ENCODE measurements around the gene CNGA2. TPM values are rescaled to one million over a fixed set of nuclear protein-coding genes. Genes with fewer than 3 reads are reported as not detected.

The CNGA2 gene
- total and polyA plus RNA-seq, 10 of the 15 experiments (the other 5 are each of a cell fraction or from before 2014, with no cell fraction given): not detected

DNA sequence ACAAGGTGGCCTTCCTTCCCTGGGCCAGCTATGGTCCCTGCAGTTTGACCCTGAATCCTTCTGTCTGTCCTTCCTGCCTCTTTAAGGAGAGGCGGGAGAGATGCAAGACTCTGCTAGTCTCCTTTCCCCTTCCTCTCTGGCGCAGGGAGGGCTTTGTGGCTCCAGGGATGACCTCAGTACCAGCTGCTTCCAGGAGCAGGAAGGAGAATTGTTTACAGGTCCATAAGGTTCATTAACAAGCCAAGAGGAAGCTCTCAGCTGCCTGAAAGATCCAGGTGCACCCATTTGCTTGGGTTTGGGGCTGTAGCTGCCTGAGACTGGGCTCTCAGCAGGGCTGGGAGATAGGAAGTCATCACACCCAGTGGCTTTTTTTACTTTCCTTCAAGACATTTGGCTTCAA is 22.8 kb upstream of the CNGA2 start (continued):
- no peak for TF ChIP-seq HDGF (IDR thresholded peaks at IDR 0.05)
- TF ChIP-seq, protein P1, sequence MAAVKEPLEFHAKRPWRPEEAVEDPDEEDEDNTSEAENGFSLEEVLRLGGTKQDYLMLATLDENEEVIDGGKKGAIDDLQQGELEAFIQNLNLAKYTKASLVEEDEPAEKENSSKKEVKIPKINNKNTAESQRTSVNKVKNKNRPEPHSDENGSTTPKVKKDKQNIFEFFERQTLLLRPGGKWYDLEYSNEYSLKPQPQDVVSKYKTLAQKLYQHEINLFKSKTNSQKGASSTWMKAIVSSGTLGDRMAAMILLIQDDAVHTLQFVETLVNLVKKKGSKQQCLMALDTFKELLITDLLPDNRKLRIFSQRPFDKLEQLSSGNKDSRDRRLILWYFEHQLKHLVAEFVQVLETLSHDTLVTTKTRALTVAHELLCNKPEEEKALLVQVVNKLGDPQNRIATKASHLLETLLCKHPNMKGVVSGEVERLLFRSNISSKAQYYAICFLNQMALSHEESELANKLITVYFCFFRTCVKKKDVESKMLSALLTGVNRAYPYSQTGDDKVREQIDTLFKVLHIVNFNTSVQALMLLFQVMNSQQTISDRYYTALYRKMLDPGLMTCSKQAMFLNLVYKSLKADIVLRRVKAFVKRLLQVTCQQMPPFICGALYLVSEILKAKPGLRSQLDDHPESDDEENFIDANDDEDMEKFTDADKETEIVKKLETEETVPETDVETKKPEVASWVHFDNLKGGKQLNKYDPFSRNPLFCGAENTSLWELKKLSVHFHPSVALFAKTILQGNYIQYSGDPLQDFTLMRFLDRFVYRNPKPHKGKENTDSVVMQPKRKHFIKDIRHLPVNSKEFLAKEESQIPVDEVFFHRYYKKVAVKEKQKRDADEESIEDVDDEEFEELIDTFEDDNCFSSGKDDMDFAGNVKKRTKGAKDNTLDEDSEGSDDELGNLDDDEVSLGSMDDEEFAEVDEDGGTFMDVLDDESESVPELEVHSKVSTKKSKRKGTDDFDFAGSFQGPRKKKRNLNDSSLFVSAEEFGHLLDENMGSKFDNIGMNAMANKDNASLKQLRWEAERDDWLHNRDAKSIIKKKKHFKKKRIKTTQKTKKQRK (IDR thresholded peaks at IDR 0.05; ENCODE audit: low read depth, low read length): no peak

DNA sequence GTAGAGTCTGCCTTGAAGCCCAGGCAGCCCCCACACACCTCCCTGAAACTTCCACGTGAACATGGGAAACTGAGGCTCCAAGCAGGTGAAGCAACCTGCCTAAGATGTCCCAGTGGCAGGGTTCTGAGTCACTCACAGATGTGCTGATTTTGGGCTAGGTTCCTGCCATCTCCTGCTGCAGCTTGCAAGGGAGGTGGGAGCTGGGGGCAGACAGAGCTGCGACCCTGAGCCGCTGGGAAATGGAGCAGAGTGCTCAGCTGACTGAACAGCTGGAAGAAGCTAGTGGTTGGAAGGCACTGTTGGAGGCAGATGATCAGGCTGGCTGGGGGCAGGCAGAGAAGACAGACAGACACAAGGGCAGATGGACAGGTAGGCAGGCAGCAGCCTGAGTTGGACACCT is 22.3 kb upstream of the CNGA2 start:
- ChIA-PET SMC1A (ENCODE audit: uncharacterized antibody, unreplicated experiment) (interaction anchor here (1.4 kb wide), 1 partner anchor 21 kb away, joined by 3 read pairs; no protein-coding TSS in a partner anchor), RAD21 (ENCODE audit: unreplicated experiment) (interaction anchor here (1.7 kb wide), 1 partner anchor 920 kb away, joined by 3 read pairs; no protein-coding TSS in a partner anchor), CTCF (interaction anchor here (1.8 kb wide), 1 partner anchor 920 kb away, joined by 5 read pairs; no protein-coding TSS in a partner anchor), POLR2A (no interaction called here)
- Histone ChIP-seq H3K4me2 (ENCODE audit: control insufficient read depth, insufficient read depth) (no peak overlapping the region), H3K27me3 (replicated peaks in 1 of 2; ENCODE audit: control insufficient read depth in 2 of 2, insufficient read depth in 2 of 2, low read length in 1 of 2) (no peaks in the 10 kb centered on the region), H3K9ac (ENCODE audit: control insufficient read depth, insufficient read depth, low read length) (no peak overlapping the region), H4K20me1 (ENCODE audit: control insufficient read depth, insufficient read depth) (no peaks in the 10 kb centered on the region), H3K4me1 (ENCODE audit: control insufficient read depth, insufficient read depth, low read length) (no peaks in the 10 kb centered on the region), H3K36me3 (ENCODE audit: control insufficient read depth in 2 of 2, insufficient read depth in 2 of 2, low read length in 1 of 2) (no peaks in the 10 kb centered on the region), H3K79me2 (ENCODE audit: control insufficient read depth, insufficient read depth, low read length) (no peaks in the 10 kb centered on the region), H3K27ac (ENCODE audit: control insufficient read depth, insufficient read depth) (no peak overlapping the region), H3K4me3 (no peak overlapping the region), H2AFZ (ENCODE audit: control insufficient read depth, low read depth, low read length) (no peak overlapping the region), H3K9me3 (replicated peaks; ENCODE audit: control insufficient read depth, insufficient read depth, low read length) (no peaks in the 10 kb centered on the region)
- FAIRE-seq: no peak
- no peak for ATAC-seq
- no peak for TF ChIP-seq YBX1 (IDR thresholded peaks at IDR 0.05)
- no peak for TF ChIP-seq NBN (IDR thresholded peaks at IDR 0.05)
- no peak for TF ChIP-seq IRF4 (IDR thresholded peaks at IDR 0.05; ENCODE audit: low read depth, low read length)
- TF ChIP-seq FOXK2 (IDR thresholded peaks at IDR 0.05): no peak
- no peak for TF ChIP-seq BACH1 (IDR thresholded peaks at IDR 0.05; ENCODE audit: borderline replicate concordance)
- TF ChIP-seq FOS (IDR thresholded peaks at IDR 0.05; ENCODE audit: borderline replicate concordance, extremely low read depth, insufficient read length): no peak
- no peak for TF ChIP-seq SIN3A (IDR thresholded peaks at IDR 0.05; ENCODE audit: low read depth, low read length)
- TF ChIP-seq MYB (IDR thresholded peaks at IDR 0.05; ENCODE audit: borderline replicate concordance, low read depth, low read length): no peak
- no peak for TF ChIP-seq SUZ12 (IDR thresholded peaks at IDR 0.05; ENCODE audit: unreplicated experiment)
- BruUV-seq (replicated peaks): no TSS peak
- 0% methylated on average over 3 of the region's 3 CpGs for WGBS (ENCODE audit: insufficient coverage, insufficient replicate concordance, low lambda C conversion rate, missing lambda C conversion rate)
- DNase-seq (ENCODE audit: low read depth, low spot score): no peak
- in situ Hi-C loops (cut with MboI): no loop called here
- intact Hi-C loops (cut with micrococcal nuclease; ENCODE audit: unreplicated experiment): no loop called here

Measured in GM12878 (cell line).